Fibroblast of lung (primary cell): Measurements from ENCODE around the gene ITPRIPL1. TPM values are rescaled to one million over a fixed set of nuclear protein-coding genes. Genes with fewer than 3 reads are reported as not detected.

ENCODE experiments used
- DNase-seq, 2 donors: peaks; one replicate each; pipeline versions ENCODE4 v3.0.0 to v3.0.0-alpha.2; 2010; ENCODE audit warnings: low read depth in 2 of 2
- H2AFZ ChIP-seq: 2 replicates; pipeline ENCODE4 v1.5.1; 2012; ENCODE audit warnings: low read length, control low read depth, inconsistent platforms
- H3K27ac ChIP-seq: 2 replicates; pipeline ENCODE4 v1.5.1; 2011; ENCODE audit warnings: low read length, control low read depth; ENCODE audit not compliant: insufficient read depth
- H3K27me3 ChIP-seq: 2 replicates; pipeline ENCODE4 v1.5.1; 2011; ENCODE audit warnings: mild to moderate bottlenecking, low read length; ENCODE audit not compliant: control insufficient read depth, insufficient read depth
- H3K36me3 ChIP-seq: 2 replicates; pipeline ENCODE4 v1.5.1; 2011; ENCODE audit warnings: low read length; ENCODE audit not compliant: control insufficient read depth, insufficient read depth
- H3K4me1 ChIP-seq: 2 replicates; pipeline ENCODE4 v1.5.1; 2011; ENCODE audit warnings: low read length; ENCODE audit not compliant: control insufficient read depth, insufficient read depth; ENCODE audit errors: extremely low read depth
- H3K4me2 ChIP-seq: 2 replicates; pipeline ENCODE4 v1.5.1; 2011; ENCODE audit warnings: low read length, control low read depth; ENCODE audit not compliant: insufficient read depth; ENCODE audit errors: extremely low read depth
- H3K4me3 ChIP-seq, 4 experiments: fragments of 200-600 bp in 1 of 4; sonication (generic) in 1 of 4; replicated peaks in 1 of 4; 2 replicates each; pipeline ENCODE4 v1.5.1; 2011 to 2016; ENCODE audit warnings: low read length in 4 of 4, low read depth in 3 of 4, mild to moderate bottlenecking in 3 of 4, control low read depth in 2 of 4, inconsistent platforms in 1 of 4, mixed read lengths in 1 of 4; ENCODE audit not compliant: insufficient read depth in 1 of 4; ENCODE audit errors: control extremely low read depth in 1 of 4
- H3K79me2 ChIP-seq: 2 replicates; pipeline ENCODE4 v1.5.1; 2012; ENCODE audit warnings: mild to moderate bottlenecking, low read length, inconsistent platforms; ENCODE audit not compliant: control insufficient read depth, insufficient read depth
- H3K9ac ChIP-seq: 2 replicates; pipeline ENCODE4 v1.5.1; 2011; ENCODE audit warnings: mild to moderate bottlenecking, low read length, control low read depth; ENCODE audit not compliant: insufficient read depth
- H3K9me3 ChIP-seq: 2 replicates; pipeline ENCODE4 v1.5.1; 2012; ENCODE audit warnings: low read depth, low read length; ENCODE audit not compliant: control insufficient read depth, insufficient read depth
- H4K20me1 ChIP-seq: 2 replicates; pipeline ENCODE4 v1.5.1; 2011; ENCODE audit warnings: low read length; ENCODE audit not compliant: control insufficient read depth, insufficient read depth; ENCODE audit errors: extremely low read depth
- EZH2 ChIP-seq: IDR thresholded peaks from 2 replicates; pipeline ENCODE4 v1.5.1; 2012; ENCODE audit warnings: low read length, control low read depth, mild to moderate bottlenecking; ENCODE audit errors: missing control alignments
- polyA plus RNA-seq, 2 donors: library from polyadenylated mRNA; depleted of rRNA in 1 of 2; stranded (reverse) in 1 of 2; unstranded in 1 of 2; fragments of >200 nt; gene quantifications; 2 replicates each; pipeline ENCODE4 v1.2.1, GENCODE V29; 2011 to 2012; ENCODE audit warnings: missing spikeins in 1 of 2
- total RNA-seq: library from RNA; depleted of rRNA; stranded (reverse); fragments of >200 nt; gene quantifications from 2 replicates; pipeline ENCODE4 v1.2.1, GENCODE V29; 2014
- TF ChIP-seq, protein P1 (sequence below), 2 donors: IDR thresholded peaks in 1 of 2; conservative IDR thresholded peaks in 1 of 2; 1 replicate in 1 of 2; 2 replicates in 1 of 2; pipeline ENCODE4 v1.5.1; 2011 to 2012; ENCODE audit warnings: low read length in 2 of 2, control low read depth in 1 of 2, inconsistent platforms in 1 of 2, low read depth in 1 of 2, mild to moderate bottlenecking in 1 of 2

The ITPRIPL1 gene
- total and polyA plus RNA-seq, 2 donors (not counting 1 experiment from before 2014, with no cell fraction given): 2.0 to 4.1 TPM

DNA sequence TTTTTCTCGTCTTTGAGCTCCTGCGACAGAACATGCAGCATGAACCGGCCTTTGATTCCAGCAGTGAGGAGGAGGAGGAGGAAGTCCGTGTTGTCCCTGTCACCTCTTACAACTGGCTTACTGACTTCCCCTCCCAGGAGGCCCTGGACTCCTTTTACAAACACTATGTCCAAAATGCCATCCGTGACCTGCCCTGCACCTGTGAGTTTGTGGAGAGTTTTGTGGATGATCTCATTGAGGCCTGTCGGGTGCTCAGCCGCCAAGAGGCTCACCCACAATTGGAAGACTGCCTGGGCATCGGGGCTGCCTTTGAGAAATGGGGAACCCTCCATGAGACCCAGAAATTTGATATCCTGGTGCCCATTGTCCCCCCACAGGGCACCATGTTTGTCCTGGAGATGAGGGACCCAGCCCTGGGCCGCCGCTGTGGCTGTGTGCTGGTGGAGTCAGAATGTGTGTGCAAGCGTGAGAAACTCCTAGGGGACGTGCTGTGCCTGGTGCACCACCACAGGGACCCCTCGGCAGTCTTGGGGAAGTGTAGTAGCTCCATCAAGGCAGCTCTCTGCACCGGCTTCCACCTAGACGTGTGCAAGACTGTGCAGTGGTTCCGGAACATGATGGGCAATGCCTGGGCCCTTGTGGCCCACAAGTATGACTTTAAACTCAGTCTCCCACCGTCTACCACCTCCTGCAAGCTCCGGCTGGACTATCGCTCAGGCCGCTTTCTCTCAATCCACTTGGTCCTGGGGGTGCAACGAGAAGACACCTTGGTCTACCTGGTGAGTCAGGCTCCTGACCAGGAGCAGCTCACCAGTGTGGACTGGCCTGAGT is 2.1 kb downstream of the ITPRIPL1 start:
- no peaks in the 10 kb centered on the region for H3K27me3 ChIP-seq
- H3K36me3 ChIP-seq: no peaks in the 10 kb centered on the region
- TF ChIP-seq, protein P1, sequence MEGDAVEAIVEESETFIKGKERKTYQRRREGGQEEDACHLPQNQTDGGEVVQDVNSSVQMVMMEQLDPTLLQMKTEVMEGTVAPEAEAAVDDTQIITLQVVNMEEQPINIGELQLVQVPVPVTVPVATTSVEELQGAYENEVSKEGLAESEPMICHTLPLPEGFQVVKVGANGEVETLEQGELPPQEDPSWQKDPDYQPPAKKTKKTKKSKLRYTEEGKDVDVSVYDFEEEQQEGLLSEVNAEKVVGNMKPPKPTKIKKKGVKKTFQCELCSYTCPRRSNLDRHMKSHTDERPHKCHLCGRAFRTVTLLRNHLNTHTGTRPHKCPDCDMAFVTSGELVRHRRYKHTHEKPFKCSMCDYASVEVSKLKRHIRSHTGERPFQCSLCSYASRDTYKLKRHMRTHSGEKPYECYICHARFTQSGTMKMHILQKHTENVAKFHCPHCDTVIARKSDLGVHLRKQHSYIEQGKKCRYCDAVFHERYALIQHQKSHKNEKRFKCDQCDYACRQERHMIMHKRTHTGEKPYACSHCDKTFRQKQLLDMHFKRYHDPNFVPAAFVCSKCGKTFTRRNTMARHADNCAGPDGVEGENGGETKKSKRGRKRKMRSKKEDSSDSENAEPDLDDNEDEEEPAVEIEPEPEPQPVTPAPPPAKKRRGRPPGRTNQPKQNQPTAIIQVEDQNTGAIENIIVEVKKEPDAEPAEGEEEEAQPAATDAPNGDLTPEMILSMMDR (conservative IDR thresholded peaks at IDR 0.05 in 1 of 2, IDR thresholded peaks at IDR 0.05 in 1 of 2; ENCODE audit: low read depth in 1 of 2, low read length in 2 of 2): no peak
- no peak for TF ChIP-seq EZH2
- H3K4me3 ChIP-seq: no peak overlapping the region
- no peak overlapping the region for H3K9ac ChIP-seq
- H3K27ac ChIP-seq: no peak overlapping the region
- H3K4me2 ChIP-seq: no peak overlapping the region
- no peak for DNase-seq
- H3K79me2 ChIP-seq: no peaks in the 10 kb centered on the region
- H3K9me3 ChIP-seq: no peaks in the 10 kb centered on the region
- H2AFZ ChIP-seq: no peak overlapping the region
- no peaks in the 10 kb centered on the region for H4K20me1 ChIP-seq
- no peaks in the 10 kb centered on the region for H3K4me1 ChIP-seq

DNA sequence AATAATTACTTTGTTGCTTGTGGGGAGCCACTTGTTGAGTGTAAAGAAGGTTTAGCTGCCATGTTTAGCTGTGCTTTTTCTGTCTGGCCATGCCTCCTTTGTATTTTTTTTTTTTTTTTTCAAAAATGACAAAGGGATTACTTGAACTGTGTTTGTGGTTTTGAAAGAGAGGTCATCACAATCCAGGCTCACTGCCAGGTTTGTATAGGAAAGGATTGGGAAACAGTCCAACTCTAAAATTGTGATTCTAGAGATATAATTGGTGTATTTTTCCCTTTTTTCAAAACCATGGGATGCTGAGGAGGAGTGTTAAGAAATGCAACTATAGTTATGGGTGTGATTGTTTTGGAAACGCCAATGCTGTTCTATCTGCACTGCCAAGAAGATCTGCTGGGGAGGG is 4.3 kb downstream of the ITPRIPL1 start:
- H3K4me1 ChIP-seq: no peaks in the 10 kb centered on the region
- H2AFZ ChIP-seq: no peak overlapping the region
- H3K27me3 ChIP-seq: no peaks in the 10 kb centered on the region
- peak; percentile 37 to 66 for DNase-seq
- no peaks in the 10 kb centered on the region for H3K9me3 ChIP-seq
- no peaks in the 10 kb centered on the region for H3K79me2 ChIP-seq
- no peak overlapping the region for H3K9ac ChIP-seq
- H3K36me3 ChIP-seq: no peaks in the 10 kb centered on the region
- no peak overlapping the region for H3K4me3 ChIP-seq
- H3K27ac ChIP-seq: no peak overlapping the region
- no peak overlapping the region for H3K4me2 ChIP-seq
- no peak for TF ChIP-seq EZH2
- TF ChIP-seq, protein P1 (conservative IDR thresholded peaks at IDR 0.05 in 1 of 2, IDR thresholded peaks at IDR 0.05 in 1 of 2; ENCODE audit: low read depth in 1 of 2, low read length in 2 of 2): no peak
- H4K20me1 ChIP-seq: no peaks in the 10 kb centered on the region

DNA sequence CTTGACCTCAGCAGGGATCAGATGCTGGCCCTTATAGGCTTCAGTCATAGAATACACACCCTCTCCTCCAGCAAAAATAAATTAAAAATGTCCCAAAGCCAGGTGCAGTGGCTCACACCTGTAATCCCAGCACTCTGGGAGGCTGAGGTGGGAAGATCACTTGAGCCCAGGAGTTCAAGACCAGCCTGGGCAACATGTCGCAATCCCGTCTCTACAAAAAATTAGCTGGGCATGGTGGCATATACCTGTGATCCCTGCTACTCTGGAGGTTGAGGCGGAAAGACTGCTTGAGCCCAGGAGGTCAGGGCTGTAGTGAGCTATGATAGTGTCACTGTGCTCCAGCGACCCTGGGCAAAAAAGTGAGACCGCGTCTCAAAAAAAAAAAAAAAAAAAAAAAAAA is 4.8 kb downstream of the ITPRIPL1 start:
- TF ChIP-seq EZH2: no peak
- no peak overlapping the region for H2AFZ ChIP-seq
- H3K27ac ChIP-seq: no peak overlapping the region
- H3K4me2 ChIP-seq: no peak overlapping the region
- DNase-seq: no peak
- H3K36me3 ChIP-seq: no peaks in the 10 kb centered on the region
- no peaks in the 10 kb centered on the region for H4K20me1 ChIP-seq
- H3K4me3 ChIP-seq: no peak overlapping the region
- H3K4me1 ChIP-seq: no peaks in the 10 kb centered on the region
- H3K9ac ChIP-seq: no peak overlapping the region
- H3K9me3 ChIP-seq: no peaks in the 10 kb centered on the region
- peaks cover 3% of the 10 kb centered on the region for H3K79me2 ChIP-seq
- no peaks in the 10 kb centered on the region for H3K27me3 ChIP-seq
